Fibroblast of lung (primary cell): Measurements from ENCODE around the gene LCN9.

Source experiments
- CTCF ChIP-seq, 2 donors: IDR thresholded peaks in 1 of 2; conservative IDR thresholded peaks in 1 of 2; 1 replicate in 1 of 2; 2 replicates in 1 of 2; pipeline ENCODE4 v1.5.1; 2011 to 2012; ENCODE audit warnings: low read length in 2 of 2, control low read depth in 1 of 2, inconsistent platforms in 1 of 2, low read depth in 1 of 2, mild to moderate bottlenecking in 1 of 2
- EZH2 ChIP-seq: IDR thresholded peaks from 2 replicates; pipeline ENCODE4 v1.5.1; 2012; ENCODE audit warnings: low read length, control low read depth, mild to moderate bottlenecking; ENCODE audit errors: missing control alignments

GRCh38 chr9:135644631-135645218 is 18.4 kb upstream of the LCN9 start:
- TF ChIP-seq CTCF (conservative IDR thresholded peaks at IDR 0.05 in 1 of 2, IDR thresholded peaks at IDR 0.05 in 1 of 2; ENCODE audit: low read depth in 1 of 2, low read length in 2 of 2) = no peak
- TF ChIP-seq EZH2 = no peak
